Right lobe of liver (tissue), 6 donors: Measurements from ENCODE around the gene PANX3. TPM values are rescaled to one million over a fixed set of nuclear protein-coding genes. Genes with fewer than 3 reads are reported as not detected.

Experiments used
- ATAC-seq, 4 donors: fragments of 200-7000 bp; cut with Tn5 transposase; one replicate each; pipeline ENCODE4 v1.9.1; 2020; ENCODE audit warnings: mild to moderate bottlenecking in 4 of 4, moderate library complexity in 4 of 4
- DNase-seq, 3 donors: peaks; one replicate each; pipeline ENCODE4 v3.0.0-alpha.2; 2020
- H3K27ac ChIP-seq, 3 donors: fragments of 200-600 bp; one replicate each; pipeline ENCODE4 v1.8.0; 2022
- H3K27me3 ChIP-seq, 2 donors: fragments of 200-600 bp; one replicate each; pipeline ENCODE4 v1.8.0; 2022
- H3K36me3 ChIP-seq, 4 donors: fragments of 200-600 bp; sonication (generic) in 1 of 4; one replicate each; pipeline versions ENCODE4 v1.5.1 to v1.8.0; 2017 to 2022; ENCODE audit warnings: control low read depth in 1 of 4
- H3K4me1 ChIP-seq, 4 donors: fragments of 200-600 bp; sonication (generic) in 1 of 4; one replicate each; pipeline versions ENCODE4 v1.5.1 to v1.8.0; 2017 to 2022; ENCODE audit warnings: control low read depth in 1 of 4
- H3K4me3 ChIP-seq, 3 donors: fragments of 200-600 bp; one replicate each; pipeline ENCODE4 v1.8.0; 2022
- H3K9me3 ChIP-seq, 4 donors: fragments of 200-600 bp; sonication (generic) in 1 of 4; one replicate each; pipeline versions ENCODE4 v1.5.1 to v1.8.0; 2017 to 2022; ENCODE audit warnings: control low read depth in 1 of 4
- CTCF ChIP-seq, 4 donors: fragments of 200-600 bp in 3 of 4; fragments of 450-650 bp in 1 of 4; IDR thresholded peaks; one replicate each; pipeline versions ENCODE4 v1.5.1 to v1.8.0; 2016 to 2022; ENCODE audit warnings: antibody characterized with exemption in 4 of 4, mild to moderate bottlenecking in 2 of 4
- POLR2A ChIP-seq: fragments of 450-650 bp; IDR thresholded peaks from one replicate; pipeline ENCODE4 v1.6.1; 2017; ENCODE audit warnings: antibody characterized with exemption, mild to moderate bottlenecking
- WGBS: methylation state at CpG from one replicate; pipeline ENCODE4 v1.1.6; 2018; ENCODE audit warnings: low coverage, low lambda C conversion rate; ENCODE audit not compliant: insufficient coverage; ENCODE audit errors: missing lambda C conversion rate; 5-methylcytosine and 5-hydroxymethylcytosine counted together
- intact Hi-C, 2 donors: fragments of 100-400 bp; cut with DNase I; formaldehyde crosslinking; loops; one replicate each; pipeline versions ENCODE4 v1.11.2 to v1.14.1; 2022
- total RNA-seq, 6 experiments: library from RNA; depleted of rRNA in 2 of 6; stranded (reverse); fragments of >200 nt in 2 of 6; fragmentation: NEBNext Ultra II Directional in 3 of 6; extraction: Animal tissue kit (Norgen Biotek cat#: 25700) in 3 of 6; gene quantifications; one replicate each; pipeline versions ENCODE4 v1.1.0 to v1.2.4, GENCODE V29; 2016 to 2023
- donor health status: DM: no; HTN: yes; CAD: no.
- donor health status: DM: no; HTN: no; CAD: no.
- donor health status: DM: no; HTN: no; CAD: no.
- donor health status: DM: no; HTN: yes; CAD: no.
- donor health status: DM: no; HTN: yes; CAD: no.

PANX3 gene
- total RNA-seq, 6 experiments from 2014 or later: not detected

- H3K36me3 ChIP-seq: peaks cover 0 to 50% (median 21%) of the 10 kb centered on the region in 4 donors
- ATAC-seq: no peak
- WGBS: 81% methylated on average over 5 of the region's 5 CpGs
These were observed 16.3 kb downstream of the PANX3 start for GRCh38 chr11:124627546-124627945.

GRCh38 chr11:124629961-124630360 lies 18.7 kb downstream of the PANX3 start:
- TF ChIP-seq CTCF (IDR thresholded peaks at IDR 0.05) (no peak), POLR2A (no peak)
- Histone ChIP-seq H3K4me3 (no peak overlapping the region), H3K27ac (no peak overlapping the region), H3K27me3 (no peaks in the 10 kb centered on the region), H3K4me1 (no peaks in the 10 kb centered on the region), H3K9me3 (no peaks in the 10 kb centered on the region), H3K36me3 (peaks cover 6 to 71% (median 29%) of the 10 kb centered on the region in 4 donors)
- intact Hi-C loops: no loop called here
- DNase-seq (no peak), ATAC-seq (no peak)
- 81% methylated on average over 4 of the region's 4 CpGs for WGBS

More at GRCh38 chr11:124627546-124627945, 16.3 kb downstream of the PANX3 start:
- Histone ChIP-seq H3K4me3 (no peak overlapping the region), H3K9me3 (no peaks in the 10 kb centered on the region), H3K27me3 (no peaks in the 10 kb centered on the region), H3K27ac (no peak overlapping the region), H3K4me1 (peaks cover 0 to 12% (median 4%) of the 10 kb centered on the region in 4 donors)
- TF ChIP-seq CTCF (IDR thresholded peaks at IDR 0.05) (no peak), POLR2A (no peak)
- DNase-seq: no peak
- intact Hi-C loops: no loop called here

- intact Hi-C loops: no loop called here
- Histone ChIP-seq H3K9me3 (no peaks in the 10 kb centered on the region), H3K4me1 (no peaks in the 10 kb centered on the region), H3K27me3 (no peaks in the 10 kb centered on the region), H3K27ac (no peak overlapping the region), H3K4me3 (no peak overlapping the region), H3K36me3 (peaks cover 6 to 86% (median 29%) of the 10 kb centered on the region in 4 donors)
- TF ChIP-seq POLR2A: no peak
- peak in 3 of 4 donors; percentile 16 to 25 (median 22) for TF ChIP-seq CTCF (IDR thresholded peaks at IDR 0.05)
- no peak for DNase-seq
- WGBS: 87% methylated on average over 1 of the region's 1 CpG
- peak in 3 of 4 donors; percentile 24 to 60 (median 34) for ATAC-seq
These were observed 22.1 kb downstream of the PANX3 start for GRCh38 chr11:124633355-124633754.

GRCh38 chr11:124635932-124636331 lies 24.7 kb downstream of the PANX3 start:
- 81% methylated on average over 3 of the region's 3 CpGs for WGBS
- Histone ChIP-seq H3K4me1 (no peaks in the 10 kb centered on the region), H3K4me3 (no peak overlapping the region), H3K9me3 (no peaks in the 10 kb centered on the region), H3K27ac (no peak overlapping the region), H3K36me3 (peaks cover 6 to 69% (median 26%) of the 10 kb centered on the region in 4 donors), H3K27me3 (no peaks in the 10 kb centered on the region)
- no peak for ATAC-seq
- TF ChIP-seq CTCF (IDR thresholded peaks at IDR 0.05) (no peak), POLR2A (no peak)
- intact Hi-C loops: no loop called here
- no peak for DNase-seq

- intact Hi-C loops: no loop called here
- no peak for ATAC-seq
- WGBS: 71% methylated on average over 3 of the region's 3 CpGs
These were observed 27.3 kb downstream of the PANX3 start for GRCh38 chr11:124638500-124638899.

More at GRCh38 chr11:124638500-124638899, 27.3 kb downstream of the PANX3 start:
- no peak for DNase-seq
- no peaks in the 10 kb centered on the region for H3K4me1 ChIP-seq
- TF ChIP-seq POLR2A: no peak
- no peak for TF ChIP-seq CTCF (IDR thresholded peaks at IDR 0.05)
- H3K27me3 ChIP-seq: no peaks in the 10 kb centered on the region
- no peak overlapping the region for H3K4me3 ChIP-seq
- no peaks in the 10 kb centered on the region for H3K9me3 ChIP-seq
- H3K27ac ChIP-seq: no peak overlapping the region
- H3K36me3 ChIP-seq: peaks cover 0 to 43% (median 9%) of the 10 kb centered on the region in 4 donors
